Chondrocyte (in vitro differentiated cells): Measurements from ENCODE around the gene DNAJC4. TPM values are rescaled to one million over a fixed set of nuclear protein-coding genes. Genes with fewer than 3 reads are reported as not detected.

ENCODE experiments used
- DNase-seq: peaks from one replicate; pipeline ENCODE4 v3.0.0; 2021; ENCODE audit warnings: mixed read lengths, low spot score
- H3K27ac Mint-ChIP-seq: one replicate; pipeline ENCODE4 v1.8.0; 2021; ENCODE audit warnings: mild to moderate bottlenecking, moderate library complexity, mixed read lengths; ENCODE audit not compliant: unreplicated experiment
- H3K27me3 Mint-ChIP-seq: 2 replicates; pipeline ENCODE4 v1.8.0; 2021; ENCODE audit warnings: low read depth, mixed read lengths
- H3K36me3 Mint-ChIP-seq: 2 replicates; pipeline ENCODE4 v1.8.0; 2021; ENCODE audit warnings: low read depth, mixed read lengths
- H3K4me1 Mint-ChIP-seq: 2 replicates; pipeline ENCODE4 v1.8.0; 2021; ENCODE audit warnings: low read depth, mild to moderate bottlenecking, mixed read lengths
- H3K4me3 Mint-ChIP-seq: one replicate; pipeline ENCODE4 v1.8.0; 2021; ENCODE audit warnings: mild to moderate bottlenecking, moderate library complexity, mixed read lengths; ENCODE audit not compliant: unreplicated experiment
- H3K9me3 Mint-ChIP-seq: 2 replicates; pipeline ENCODE4 v1.8.0; 2021; ENCODE audit warnings: low read depth, mixed read lengths
- total RNA-seq: library from RNA; stranded (reverse); gene quantifications from 3 replicates; pipeline ENCODE4 v1.2.1, GENCODE V29; 2021
- TF ChIP-seq, protein P1 (sequence below): fragments of 200-600 bp; sonication (generic); IDR thresholded peaks from 2 replicates; pipeline ENCODE4 v1.5.0; 2021; ENCODE audit warnings: antibody characterized with exemption, mild to moderate bottlenecking, moderate library complexity

DNAJC4 gene
- total RNA-seq, 1 donor from 2014 or later, result 31.6 TPM

GRCh38 chr11:64234647-64235379 lies 4.5 kb downstream of the DNAJC4 start:
- no peaks in the 10 kb centered on the region for H3K9me3 Mint-ChIP-seq
- no peaks in the 10 kb centered on the region for H3K27me3 Mint-ChIP-seq
- TF ChIP-seq, protein P1, sequence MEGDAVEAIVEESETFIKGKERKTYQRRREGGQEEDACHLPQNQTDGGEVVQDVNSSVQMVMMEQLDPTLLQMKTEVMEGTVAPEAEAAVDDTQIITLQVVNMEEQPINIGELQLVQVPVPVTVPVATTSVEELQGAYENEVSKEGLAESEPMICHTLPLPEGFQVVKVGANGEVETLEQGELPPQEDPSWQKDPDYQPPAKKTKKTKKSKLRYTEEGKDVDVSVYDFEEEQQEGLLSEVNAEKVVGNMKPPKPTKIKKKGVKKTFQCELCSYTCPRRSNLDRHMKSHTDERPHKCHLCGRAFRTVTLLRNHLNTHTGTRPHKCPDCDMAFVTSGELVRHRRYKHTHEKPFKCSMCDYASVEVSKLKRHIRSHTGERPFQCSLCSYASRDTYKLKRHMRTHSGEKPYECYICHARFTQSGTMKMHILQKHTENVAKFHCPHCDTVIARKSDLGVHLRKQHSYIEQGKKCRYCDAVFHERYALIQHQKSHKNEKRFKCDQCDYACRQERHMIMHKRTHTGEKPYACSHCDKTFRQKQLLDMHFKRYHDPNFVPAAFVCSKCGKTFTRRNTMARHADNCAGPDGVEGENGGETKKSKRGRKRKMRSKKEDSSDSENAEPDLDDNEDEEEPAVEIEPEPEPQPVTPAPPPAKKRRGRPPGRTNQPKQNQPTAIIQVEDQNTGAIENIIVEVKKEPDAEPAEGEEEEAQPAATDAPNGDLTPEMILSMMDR, result peak; percentile 21
- H3K4me1 Mint-ChIP-seq, result peaks cover 42% of the 10 kb centered on the region
- peak overlapping the region; percentile 81 for H3K4me3 Mint-ChIP-seq
- H3K27ac Mint-ChIP-seq, result peak overlapping the region; percentile 79
- peaks cover 7% of the 10 kb centered on the region for H3K36me3 Mint-ChIP-seq
- DNase-seq, result peak; percentile 81

GRCh38 chr11:64235437-64236161 lies 5.3 kb downstream of the DNAJC4 start:
- DNase-seq, result peak; percentile 90
- Mint-ChIP-seq H3K4me3 (peak overlapping the region; percentile 81), H3K27ac (peak overlapping the region; percentile 79), H3K36me3 (peaks cover 7% of the 10 kb centered on the region), H3K27me3 (no peaks in the 10 kb centered on the region), H3K4me1 (peaks cover 47% of the 10 kb centered on the region), H3K9me3 (no peaks in the 10 kb centered on the region)
- TF ChIP-seq, protein P1, result no peak

DNA sequence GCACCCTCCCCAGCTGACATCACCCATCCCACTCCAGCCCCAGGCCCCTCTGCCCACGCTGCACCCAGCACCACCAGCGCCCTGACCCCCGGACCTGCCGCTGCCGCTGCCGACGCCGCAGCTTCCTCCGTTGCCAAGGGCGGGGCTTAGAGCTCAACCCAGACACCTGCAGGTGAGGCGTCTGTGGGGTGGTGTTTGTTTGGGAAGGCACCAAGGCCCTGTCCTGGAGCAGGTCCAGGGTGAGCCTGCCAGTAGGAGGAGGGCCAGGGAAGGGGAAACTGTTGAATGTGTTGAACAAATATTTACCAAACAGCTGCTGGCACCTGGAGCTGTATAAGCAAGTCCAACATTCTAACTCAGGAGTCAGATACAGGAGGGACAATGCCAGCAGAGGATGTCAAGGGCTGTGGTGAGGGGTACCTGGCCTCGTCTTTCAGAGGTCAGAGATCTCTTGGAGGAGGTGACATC lies 7.2 kb downstream of the DNAJC4 start:
- TF ChIP-seq, protein P1, result no peak
- no peak overlapping the region for H3K27ac Mint-ChIP-seq
- no peaks in the 10 kb centered on the region for H3K27me3 Mint-ChIP-seq
- no peaks in the 10 kb centered on the region for H3K9me3 Mint-ChIP-seq
- peaks cover 36% of the 10 kb centered on the region for H3K4me1 Mint-ChIP-seq
- H3K36me3 Mint-ChIP-seq, result peaks cover 7% of the 10 kb centered on the region
- DNase-seq, result peak; percentile 90
- no peak overlapping the region for H3K4me3 Mint-ChIP-seq

DNA sequence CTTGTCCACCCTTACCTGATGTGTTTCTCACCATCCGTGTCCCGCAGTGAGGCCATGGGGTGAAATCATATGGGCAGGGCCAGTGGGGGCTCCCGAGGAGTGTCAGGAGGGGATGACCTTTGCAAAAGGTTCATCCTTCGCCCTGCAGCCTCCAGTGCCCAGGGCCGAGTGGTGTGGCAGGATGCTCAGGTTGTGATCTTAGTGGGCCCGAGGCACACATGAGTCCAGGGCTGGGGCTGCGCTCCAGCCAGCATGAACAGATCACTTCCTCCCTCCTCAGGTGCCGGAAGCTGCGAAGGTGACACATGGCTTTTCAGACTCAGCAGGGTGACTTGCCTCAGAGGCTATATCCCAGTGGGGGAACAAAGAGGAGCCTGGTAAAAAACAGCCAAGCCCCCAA lies 7.7 kb downstream of the DNAJC4 start:
- Mint-ChIP-seq H3K4me1 (peaks cover 36% of the 10 kb centered on the region), H3K9me3 (no peaks in the 10 kb centered on the region), H3K36me3 (peaks cover 7% of the 10 kb centered on the region), H3K4me3 (no peak overlapping the region), H3K27ac (peak overlapping the region; percentile 65), H3K27me3 (no peaks in the 10 kb centered on the region)
- TF ChIP-seq, protein P1, result no peak
- no peak for DNase-seq

- TF ChIP-seq, protein P1, result no peak
- H3K27ac Mint-ChIP-seq, result peak overlapping the region; percentile 15
- peaks cover 37% of the 10 kb centered on the region for H3K4me1 Mint-ChIP-seq
- no peaks in the 10 kb centered on the region for H3K9me3 Mint-ChIP-seq
- H3K36me3 Mint-ChIP-seq, result peaks cover 12% of the 10 kb centered on the region
- no peak overlapping the region for H3K4me3 Mint-ChIP-seq
- no peaks in the 10 kb centered on the region for H3K27me3 Mint-ChIP-seq
- DNase-seq, result no peak
These were observed 8.7 kb downstream of the DNAJC4 start for GRCh38 chr11:64238999-64239398.
